ENCODE results near the gene RNF213. TPM values are rescaled to one million over a fixed set of nuclear protein-coding genes. Genes with fewer than 3 reads are reported as not detected.

The RNF213 gene
- total RNA-seq (2014; rRNA removed; shearing (Covaris generic)), result 52.7 and 60.8 TPM in 2 replicates
- polyA plus RNA-seq (2014; cell fraction: nucleus; rRNA removed), result 67.9 and 76.5 TPM in 2 replicates

GRCh38 chr17:80260791-80261158 is at the start of gene RNF213:
Gene RNF213, plus strand, starts transcription at chr17:80260852. Its CDS starts 2,830 bp downstream, at chr17:80263682.
- DNase-seq (ENCODE audit: extremely low read depth, low read depth), result no peak

GRCh38 chr17:80212109-80212508 is 48.5 kb upstream of the RNF213 start:
- DNase-seq (ENCODE audit: extremely low read depth, low read depth), result no peak

- DNase-seq (ENCODE audit: extremely low read depth, low read depth), result no peak
Measured at GRCh38 chr17:80212511-80212910, 48.1 kb upstream of the RNF213 start.

GRCh38 chr17:80212962-80213642 is 47.5 kb upstream of the RNF213 start:
- DNase-seq (ENCODE audit: extremely low read depth, low read depth), result no peak

- DNase-seq (ENCODE audit: extremely low read depth, low read depth), result no peak
Measured at GRCh38 chr17:80213643-80213975, 47.0 kb upstream of the RNF213 start.

GRCh38 chr17:80214012-80214877 is 46.4 kb upstream of the RNF213 start:
- DNase-seq (ENCODE audit: extremely low read depth, low read depth), result no peak

GRCh38 chr17:80214878-80215210 is 45.8 kb upstream of the RNF213 start:
- no peak for DNase-seq (ENCODE audit: extremely low read depth, low read depth)

- no peak for DNase-seq (ENCODE audit: extremely low read depth, low read depth)
Measured at GRCh38 chr17:80216473-80217456, 43.9 kb upstream of the RNF213 start.

- DNase-seq (ENCODE audit: extremely low read depth, low read depth), result no peak
Measured at GRCh38 chr17:80217703-80218362, 42.8 kb upstream of the RNF213 start.

- no peak for DNase-seq (ENCODE audit: extremely low read depth, low read depth)
Measured at GRCh38 chr17:80218391-80218790, 42.3 kb upstream of the RNF213 start.

GRCh38 chr17:80219013-80219762 is 41.5 kb upstream of the RNF213 start:
- no peak for DNase-seq (ENCODE audit: extremely low read depth, low read depth)

GRCh38 chr17:80219763-80220053 is 40.9 kb upstream of the RNF213 start:
- DNase-seq (ENCODE audit: extremely low read depth, low read depth), result no peak

GRCh38 chr17:80220054-80220735 is 40.5 kb upstream of the RNF213 start, which contains the start of the genes SGSH and SLC26A11:
Gene SGSH, minus strand, starts transcription at chr17:80220333. Its CDS starts 20 bp downstream, at chr17:80220313.
Gene SLC26A11, plus strand, starts transcription at chr17:80220427. Its CDS starts 1,134 bp downstream, at chr17:80221561.
- DNase-seq (ENCODE audit: extremely low read depth, low read depth), result peak; percentile 59

- DNase-seq (ENCODE audit: extremely low read depth, low read depth), result no peak
Measured at GRCh38 chr17:80220736-80221215, 39.9 kb upstream of the RNF213 start.

- no peak for DNase-seq (ENCODE audit: extremely low read depth, low read depth)
Measured at GRCh38 chr17:80221351-80222105, 39.1 kb upstream of the RNF213 start.

GRCh38 chr17:80222376-80223141 is 38.1 kb upstream of the RNF213 start:
- DNase-seq (ENCODE audit: extremely low read depth, low read depth), result no peak

GRCh38 chr17:80223142-80223815 is 37.4 kb upstream of the RNF213 start:
- no peak for DNase-seq (ENCODE audit: extremely low read depth, low read depth)
